DND-41 (cell line): ENCODE measurements around the gene PIP4K2A.

Source experiments
- EZH2 ChIP-seq: IDR thresholded peaks from 3 replicates; pipeline ENCODE4 v1.6.1; 2012; ENCODE audit warnings: borderline replicate concordance, low read depth, mild to moderate bottlenecking, moderate library complexity, low read length, inconsistent platforms; ENCODE audit not compliant: severe bottlenecking
- TF ChIP-seq, protein P1 (sequence below): IDR thresholded peaks from 2 replicates; pipeline ENCODE4 v1.5.1; 2012; ENCODE audit warnings: borderline replicate concordance, low read length, moderate library complexity, mild to moderate bottlenecking; ENCODE audit not compliant: poor library complexity, severe bottlenecking; ENCODE audit errors: extremely low read depth

- TF ChIP-seq, protein P1, sequence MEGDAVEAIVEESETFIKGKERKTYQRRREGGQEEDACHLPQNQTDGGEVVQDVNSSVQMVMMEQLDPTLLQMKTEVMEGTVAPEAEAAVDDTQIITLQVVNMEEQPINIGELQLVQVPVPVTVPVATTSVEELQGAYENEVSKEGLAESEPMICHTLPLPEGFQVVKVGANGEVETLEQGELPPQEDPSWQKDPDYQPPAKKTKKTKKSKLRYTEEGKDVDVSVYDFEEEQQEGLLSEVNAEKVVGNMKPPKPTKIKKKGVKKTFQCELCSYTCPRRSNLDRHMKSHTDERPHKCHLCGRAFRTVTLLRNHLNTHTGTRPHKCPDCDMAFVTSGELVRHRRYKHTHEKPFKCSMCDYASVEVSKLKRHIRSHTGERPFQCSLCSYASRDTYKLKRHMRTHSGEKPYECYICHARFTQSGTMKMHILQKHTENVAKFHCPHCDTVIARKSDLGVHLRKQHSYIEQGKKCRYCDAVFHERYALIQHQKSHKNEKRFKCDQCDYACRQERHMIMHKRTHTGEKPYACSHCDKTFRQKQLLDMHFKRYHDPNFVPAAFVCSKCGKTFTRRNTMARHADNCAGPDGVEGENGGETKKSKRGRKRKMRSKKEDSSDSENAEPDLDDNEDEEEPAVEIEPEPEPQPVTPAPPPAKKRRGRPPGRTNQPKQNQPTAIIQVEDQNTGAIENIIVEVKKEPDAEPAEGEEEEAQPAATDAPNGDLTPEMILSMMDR = no peak
- no peak for TF ChIP-seq EZH2
These were observed 161.4 kb downstream of the PIP4K2A start for GRCh38 chr10:22552888-22553378.
